ENCODE results near the gene GRM2. TPM values are rescaled to one million over a fixed set of nuclear protein-coding genes. Genes with fewer than 3 reads are reported as not detected.

The GRM2 gene
- total and polyA plus RNA-seq, 10 of the 15 experiments (the other 5 are each of a cell fraction or from before 2014, with no cell fraction given) = 0.01 to 0.14 (median 0.06) TPM; not detected in 5

- TF ChIP-seq ATF2 (IDR thresholded peaks at IDR 0.05; ENCODE audit: low read length) (no peak), NR2C2 (IDR thresholded peaks at IDR 0.05; ENCODE audit: borderline replicate concordance, control insufficient read depth, insufficient read length, low read depth) (no peak), RUNX3 (IDR thresholded peaks at IDR 0.05; ENCODE audit: low read length) (peak; percentile 11; the same call in 1 of the 2 replicates), RELA (IDR thresholded peaks at IDR 0.05; ENCODE audit: borderline replicate concordance, partially characterized antibody) (no peak), NRF1 (conservative IDR thresholded peaks at IDR 0.05; ENCODE audit: low read depth, low read length) (no peak), USF1 (IDR thresholded peaks at IDR 0.05; ENCODE audit: borderline replicate concordance, extremely low read length, insufficient read depth, low read depth, low read length) (no peak), RFX5 (IDR thresholded peaks at IDR 0.05; ENCODE audit: low read depth, low read length) (no peak), POLR2AphosphoS5 (IDR thresholded peaks at IDR 0.05; ENCODE audit: low read length) (peak; percentile 18; the same call in 1 of the 2 replicates), BHLHE40 (IDR thresholded peaks at IDR 0.05; ENCODE audit: borderline replicate concordance in 1 of 2, low read depth in 2 of 2, low read length in 1 of 2) (peak; percentile 92 to 98), IKZF2 (IDR thresholded peaks at IDR 0.05) (peak in 1 of 2 experiments; percentile 19; a peak in 1 of 4 replicates), BACH1 (IDR thresholded peaks at IDR 0.05; ENCODE audit: borderline replicate concordance) (no peak), RAD51 (IDR thresholded peaks at IDR 0.05) (no peak), NR2F1 (conservative IDR thresholded peaks at IDR 0.05) (no peak), HDAC2 (IDR thresholded peaks at IDR 0.05) (no peak), GATAD2B (conservative IDR thresholded peaks at IDR 0.05; ENCODE audit: low read depth) (0 out of 2 replicates have a peak, but pooled peaks have one; percentile 4), ATF7 (IDR thresholded peaks at IDR 0.05; ENCODE audit: low read depth) (no peak), ATF3 (IDR thresholded peaks at IDR 0.05; ENCODE audit: borderline replicate concordance, extremely low read depth, low read depth, low read length) (no peak), FOXK2 (IDR thresholded peaks at IDR 0.05) (no peak), MEF2B (IDR thresholded peaks at IDR 0.05; ENCODE audit: partially characterized antibody, poor library complexity, severe bottlenecking) (peak; percentile 2), SIN3A (IDR thresholded peaks at IDR 0.05; ENCODE audit: low read depth, low read length) (peak; percentile 77), ZNF24 (IDR thresholded peaks at IDR 0.05) (no peak), RELB (IDR thresholded peaks at IDR 0.05; ENCODE audit: low read depth) (0 out of 2 replicates have a peak, but pooled peaks have one; percentile 10), ZSCAN29 (IDR thresholded peaks at IDR 0.05) (no peak), MYC (IDR thresholded peaks at IDR 0.05; ENCODE audit: insufficient read depth, insufficient read length, insufficient replicate concordance, low read length, severe bottlenecking) (no peak)
Observed at GRCh38 chr3:51671734-51672475, 35.0 kb upstream of the GRM2 start (continued).
